GM21737 (cell line): ENCODE measurements around the gene ANTXR1.
"Not testable (repeated sequence)": the region's sequence is repeated elsewhere in the genome, so short reads cannot be mapped to it uniquely, and the experiment has no call there.

ENCODE experiments used
- ATAC-seq: cut with Tn5 transposase; IDR thresholded peaks from one replicate; pipeline ENCODE4 v1.9.1; 2021; ENCODE audit warnings: mild to moderate bottlenecking, moderate library complexity; ENCODE audit not compliant: unreplicated experiment

The ANTXR1 gene

DNA sequence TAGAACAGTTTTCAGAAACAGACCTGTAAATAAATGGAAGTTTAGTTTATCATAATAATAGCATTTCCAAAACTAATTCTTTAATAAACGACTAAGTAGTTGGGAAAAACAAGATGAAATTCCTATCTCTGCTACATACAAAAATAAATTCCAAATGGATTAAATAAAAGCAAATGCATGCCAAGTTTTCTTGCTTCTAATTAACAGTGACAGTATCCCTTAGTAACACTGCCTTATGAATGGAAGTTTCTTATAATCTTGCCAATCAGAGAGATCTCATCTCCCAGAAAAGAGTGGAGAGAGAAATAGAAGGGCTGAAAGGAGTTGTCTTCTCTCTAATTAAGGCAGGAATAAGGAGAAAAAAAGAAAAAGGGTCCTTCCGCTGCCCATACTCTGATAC lies 240.1 kb downstream of the ANTXR1 start:
- ATAC-seq = no peak

DNA sequence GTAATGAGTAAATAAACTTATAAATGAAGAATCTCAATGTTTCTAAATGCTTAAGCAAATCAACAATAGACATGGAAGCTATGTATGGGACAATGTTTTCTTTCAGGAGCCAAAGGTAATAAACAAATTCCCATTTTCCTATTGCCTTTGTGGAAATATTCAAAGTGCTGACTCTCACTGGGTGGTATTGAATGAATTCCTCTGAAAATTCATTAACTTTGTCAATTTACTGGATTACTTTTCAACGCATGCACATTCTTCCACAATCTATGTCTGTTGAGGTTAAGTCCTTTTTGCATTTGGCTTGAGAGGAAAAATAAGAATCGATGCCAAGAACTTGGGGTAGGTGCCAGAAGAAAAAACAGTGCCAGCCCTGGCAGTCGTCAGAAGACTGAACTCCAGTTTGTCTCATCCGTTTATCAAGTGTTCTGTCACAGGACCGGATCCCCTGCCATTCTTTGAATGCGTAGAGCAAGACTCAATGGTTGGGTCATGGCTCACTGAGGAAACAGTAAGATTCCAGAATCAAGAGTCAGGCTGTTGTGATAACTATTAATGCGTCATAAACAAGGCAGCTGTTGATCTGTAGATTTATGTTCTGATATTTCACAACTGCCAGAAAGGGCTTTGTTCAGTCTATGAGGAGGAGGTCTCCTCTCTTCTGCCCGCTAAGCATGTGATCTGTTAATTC lies 240.8 kb downstream of the ANTXR1 start:
- no peak for ATAC-seq

DNA sequence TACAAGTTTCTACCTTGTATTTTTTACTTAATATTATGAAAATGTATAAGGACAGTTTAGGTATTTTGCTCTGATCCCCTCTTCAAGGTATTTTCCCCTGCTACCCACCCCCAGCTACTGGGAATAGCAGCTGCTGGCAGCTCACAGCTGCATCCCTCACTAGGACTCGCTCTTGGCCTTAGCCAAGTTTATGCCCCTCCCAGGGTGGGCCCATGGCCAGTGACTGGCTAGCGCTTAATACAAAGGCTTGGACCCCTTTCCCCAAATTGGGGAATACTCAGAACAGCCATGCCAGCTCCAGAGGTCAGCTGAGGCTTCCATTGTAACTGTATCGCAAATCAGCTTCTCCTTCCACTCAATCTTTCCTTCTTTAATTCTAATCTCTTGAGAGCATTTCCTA lies 242.8 kb downstream of the ANTXR1 start:
- ATAC-seq = no peak

DNA sequence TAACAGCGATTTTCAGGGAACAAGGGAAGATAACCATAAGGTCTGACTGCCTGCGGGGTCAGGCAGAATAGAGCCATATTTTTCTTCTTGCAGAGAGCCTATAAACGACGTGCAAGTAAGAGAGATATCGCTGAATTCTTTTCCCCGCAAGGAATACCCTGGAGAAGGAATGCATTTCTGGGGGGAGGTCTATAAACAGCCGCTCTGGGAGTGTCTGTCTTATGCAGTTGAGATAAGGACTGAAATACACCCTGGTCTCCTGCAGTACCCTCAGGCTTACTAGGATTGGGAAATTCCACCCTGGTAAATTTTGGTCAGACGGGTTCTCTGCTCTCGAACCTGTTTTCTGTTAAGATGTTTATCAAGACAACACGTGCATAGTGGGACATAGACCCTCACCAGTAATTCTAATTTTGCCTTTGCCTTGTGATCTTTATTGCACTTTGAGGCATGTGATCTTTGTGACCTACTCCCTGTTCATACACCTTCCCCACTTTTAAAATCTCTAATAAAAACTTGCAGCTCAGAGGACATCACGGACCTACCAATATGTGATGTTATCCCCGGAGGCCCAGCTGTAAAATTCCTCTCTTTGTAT lies 247.1 kb downstream of the ANTXR1 start:
- ATAC-seq = not testable (repeated sequence)

DNA sequence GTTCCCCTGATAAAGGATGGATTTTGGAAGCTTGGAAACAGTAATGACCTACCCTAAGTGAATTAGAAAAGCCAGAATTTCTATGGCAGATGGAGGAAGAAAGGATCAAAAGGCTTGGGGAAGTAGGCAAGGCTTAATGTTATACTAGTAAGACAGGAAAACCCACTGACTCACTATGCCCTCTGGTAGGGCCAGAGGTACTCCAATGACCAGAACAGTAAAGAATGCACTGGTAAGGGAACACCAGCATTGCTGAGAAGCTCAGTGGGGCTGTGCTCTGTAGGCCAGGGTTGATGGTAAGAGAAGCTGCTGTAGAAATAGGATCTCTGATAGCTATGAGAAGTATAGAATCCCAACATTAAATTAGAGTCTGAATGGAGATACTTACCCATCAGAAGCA lies 247.7 kb downstream of the ANTXR1 start:
- ATAC-seq = no peak

DNA sequence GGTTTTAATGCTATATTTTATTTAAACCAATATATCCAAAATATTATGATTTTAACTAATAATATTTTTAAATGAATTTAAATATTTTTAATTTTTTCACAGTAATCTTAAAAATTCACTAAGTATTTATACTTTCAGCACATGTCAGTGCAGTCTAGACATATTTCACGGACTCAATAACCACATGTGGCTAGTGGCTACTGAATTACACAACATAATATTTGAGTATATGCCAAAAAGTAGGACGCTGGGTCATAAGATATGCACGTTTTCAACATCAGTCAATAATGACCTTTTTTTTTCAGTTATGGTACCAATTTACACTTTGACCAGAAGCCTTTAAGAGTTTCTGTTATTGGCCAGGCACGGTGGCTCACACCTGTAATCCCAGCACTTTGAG lies 256.4 kb downstream of the ANTXR1 start:
- no peak for ATAC-seq

DNA sequence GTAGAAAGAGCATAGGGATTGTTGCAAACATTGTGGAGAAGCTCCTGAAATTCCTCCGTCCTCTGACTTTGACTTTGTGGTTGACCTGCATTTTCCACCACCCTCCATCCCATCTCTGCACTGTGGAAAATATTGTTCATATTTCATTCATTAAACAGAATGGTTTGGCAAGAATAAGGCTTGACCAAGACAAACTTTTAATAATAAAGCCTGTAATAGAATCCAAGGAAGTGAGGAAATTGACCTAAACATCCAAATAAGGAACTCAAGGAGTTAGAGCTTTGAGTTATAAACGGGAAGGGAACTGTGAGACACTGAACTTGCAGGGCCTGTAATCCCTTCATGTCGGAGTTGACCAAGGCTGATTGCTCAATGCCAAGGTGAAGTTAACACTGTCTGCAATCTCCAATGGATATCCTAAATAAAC lies 258.9 kb downstream of the ANTXR1 start:
- ATAC-seq = no peak

- ATAC-seq = no peak
These were observed 260.0 kb downstream of the ANTXR1 start for GRCh38 chr2:69272803-69273471.

- no peak for ATAC-seq
These were observed 262.5 kb downstream of the ANTXR1 start for GRCh38 chr2:69275490-69275889.

DNA sequence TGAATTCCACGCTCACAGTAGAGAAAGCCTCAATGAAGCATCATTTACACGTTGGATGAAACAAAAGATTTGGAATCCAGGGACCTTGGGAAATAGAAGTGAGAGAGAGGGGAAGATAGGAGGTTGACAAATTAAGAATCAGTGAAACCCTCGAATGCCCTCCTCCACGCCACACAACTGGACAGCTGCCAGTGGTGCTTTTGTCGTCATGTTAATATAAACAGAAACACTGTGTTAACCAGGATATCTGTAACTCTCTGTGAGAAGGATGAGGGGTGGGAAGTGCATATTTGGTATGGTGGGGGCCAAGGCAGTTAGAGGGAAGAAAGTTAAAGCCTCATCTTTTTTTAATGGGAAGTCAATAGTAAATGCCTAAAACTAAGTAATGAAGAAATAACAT lies 265.4 kb downstream of the ANTXR1 start:
- ATAC-seq = no peak

GRCh38 chr2:69279211-69279610 lies 266.2 kb downstream of the ANTXR1 start:
- no peak for ATAC-seq

- no peak for ATAC-seq
These were observed 267.1 kb downstream of the ANTXR1 start for GRCh38 chr2:69279931-69280681.

DNA sequence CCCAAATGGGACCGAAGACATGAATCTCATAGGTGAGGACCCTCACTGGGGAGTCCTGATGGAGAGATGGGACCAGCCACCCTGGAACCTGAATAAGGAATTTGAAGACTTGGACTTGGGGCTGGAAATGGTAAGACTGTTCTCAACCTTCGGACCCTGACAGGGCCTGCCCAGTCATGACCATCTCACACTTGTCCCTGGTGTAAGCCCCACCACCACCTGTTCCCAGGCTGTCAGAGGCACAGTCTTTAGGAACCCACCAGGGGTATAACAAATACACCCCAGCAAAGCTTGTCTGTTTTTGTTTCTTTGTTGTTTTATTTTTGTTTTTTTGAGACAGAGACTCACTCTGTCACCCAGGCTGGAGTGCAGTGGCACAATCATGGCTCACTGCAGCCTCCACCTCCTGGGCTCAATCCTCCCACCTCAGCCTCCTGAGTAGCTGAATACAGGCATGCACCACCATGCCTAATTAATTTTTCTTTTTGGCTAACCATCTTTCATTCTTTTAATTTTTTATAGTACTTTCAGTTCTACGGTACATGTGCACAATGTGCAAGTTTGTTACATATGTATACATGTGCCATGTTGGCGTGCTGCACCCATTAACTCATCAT lies 267.9 kb downstream of the ANTXR1 start:
- ATAC-seq = no peak

DNA sequence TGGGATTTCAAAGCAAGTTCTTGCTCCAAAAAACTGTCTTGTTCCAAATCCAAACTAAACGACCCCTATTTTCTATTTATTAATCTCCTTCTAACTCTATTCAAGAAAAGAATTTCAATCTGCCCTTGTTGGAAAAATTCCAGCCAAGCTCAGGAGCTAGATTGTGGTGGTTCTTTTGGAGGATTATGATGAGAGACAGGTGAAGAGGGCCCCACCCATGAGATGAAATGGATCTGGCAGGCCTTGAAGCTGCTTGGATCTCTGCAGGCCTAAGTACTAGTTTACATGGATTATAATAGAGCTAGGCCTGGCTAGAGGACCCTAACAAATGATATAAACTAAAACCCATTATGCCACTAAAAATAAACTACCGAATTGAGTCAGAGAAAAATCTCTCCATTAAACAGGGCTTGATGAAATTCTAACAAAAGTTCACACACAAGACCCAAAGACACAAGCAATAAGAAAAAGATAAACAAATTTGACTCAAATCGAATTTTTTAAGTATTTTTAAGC lies 272.5 kb downstream of the ANTXR1 start:
- ATAC-seq = no peak

GRCh38 chr2:69287544-69287943 lies 274.6 kb downstream of the ANTXR1 start:
- ATAC-seq = no peak

DNA sequence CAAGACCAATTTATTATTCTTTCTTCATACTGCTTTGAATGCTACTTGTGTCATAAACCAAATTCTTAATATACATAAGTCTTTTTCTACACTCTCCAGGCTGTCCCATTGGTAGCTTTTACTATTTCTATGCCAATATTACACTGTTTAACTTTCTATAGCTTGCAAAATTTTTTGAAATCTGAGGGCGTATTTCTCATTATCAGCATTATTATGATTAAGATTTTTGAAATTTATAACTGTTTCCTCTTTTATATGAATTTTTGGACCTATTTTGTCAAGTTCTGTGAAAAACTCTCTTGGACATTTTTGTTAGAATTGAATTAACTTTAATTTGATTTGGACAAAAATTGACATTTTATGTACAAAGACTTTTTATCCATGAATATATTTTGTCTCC lies 275.4 kb downstream of the ANTXR1 start:
- ATAC-seq = no peak

DNA sequence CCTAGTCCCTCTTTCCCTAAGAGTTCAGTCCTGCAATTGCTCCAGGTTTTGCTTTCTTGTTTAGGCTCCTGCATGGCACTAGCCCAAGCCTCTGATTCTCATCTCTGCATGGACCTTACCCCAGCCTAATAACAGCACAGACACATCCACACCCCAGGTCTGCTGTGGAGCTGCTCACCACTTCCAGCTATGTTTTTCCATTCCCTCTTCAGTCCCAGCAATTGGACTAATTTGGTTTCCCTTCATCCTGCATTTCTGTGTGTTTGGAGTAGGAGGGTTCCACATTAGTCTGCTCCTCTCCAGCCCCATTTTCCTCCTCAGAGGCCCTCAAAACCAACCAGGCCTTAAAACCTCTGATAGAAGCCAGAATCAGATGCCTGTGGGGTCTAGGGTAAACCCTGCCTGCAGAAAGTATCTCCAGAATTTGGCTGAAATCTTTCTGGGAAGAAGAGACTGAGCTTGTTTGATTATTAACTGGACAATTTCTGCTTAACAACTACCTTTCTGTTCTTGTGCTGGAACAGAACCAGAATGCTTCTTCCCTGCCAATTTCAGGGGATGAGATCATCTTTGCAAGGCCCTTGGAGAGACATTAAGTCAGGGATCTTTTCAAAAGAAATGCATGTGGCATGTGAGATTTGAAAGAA lies 278.1 kb downstream of the ANTXR1 start:
- ATAC-seq = no peak

DNA sequence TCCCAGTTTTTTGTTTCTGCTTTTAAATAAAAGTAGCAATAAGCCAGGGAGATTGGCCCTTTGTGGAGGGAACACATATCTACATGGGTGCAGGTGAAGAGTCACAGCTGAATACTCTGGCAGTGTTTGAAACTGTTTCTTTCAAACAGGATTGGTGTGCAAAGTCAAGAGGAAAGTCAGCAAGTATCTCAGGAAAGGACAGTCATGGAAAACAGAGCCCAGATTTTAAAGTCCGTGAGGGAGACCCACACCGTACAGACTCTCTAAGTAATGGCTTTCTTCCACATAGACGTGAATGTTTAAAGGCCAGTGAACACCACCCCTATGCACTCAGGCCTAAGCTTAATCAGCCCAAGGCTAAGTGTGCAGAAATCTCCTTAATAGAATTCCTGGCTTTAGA lies 278.7 kb downstream of the ANTXR1 start:
- no peak for ATAC-seq

GRCh38 chr2:69292256-69292655 lies 279.3 kb downstream of the ANTXR1 start:
- no peak for ATAC-seq

- ATAC-seq = no peak
These were observed 283.4 kb downstream of the ANTXR1 start for GRCh38 chr2:69296421-69296820.
